DND-41 (cell line): ENCODE data around the gene POLDIP3.
"Not testable (repeated sequence)": the region's sequence is repeated elsewhere in the genome, so short reads cannot be mapped to it uniquely, and the experiment has no call there.

Source experiments
- EZH2 ChIP-seq: IDR thresholded peaks from 3 replicates; pipeline ENCODE4 v1.6.1; 2012; ENCODE audit warnings: borderline replicate concordance, low read depth, mild to moderate bottlenecking, moderate library complexity, low read length, inconsistent platforms; ENCODE audit not compliant: severe bottlenecking
- TF ChIP-seq, protein P1 (sequence below): IDR thresholded peaks from 2 replicates; pipeline ENCODE4 v1.5.1; 2012; ENCODE audit warnings: borderline replicate concordance, low read length, moderate library complexity, mild to moderate bottlenecking; ENCODE audit not compliant: poor library complexity, severe bottlenecking; ENCODE audit errors: extremely low read depth

DNA sequence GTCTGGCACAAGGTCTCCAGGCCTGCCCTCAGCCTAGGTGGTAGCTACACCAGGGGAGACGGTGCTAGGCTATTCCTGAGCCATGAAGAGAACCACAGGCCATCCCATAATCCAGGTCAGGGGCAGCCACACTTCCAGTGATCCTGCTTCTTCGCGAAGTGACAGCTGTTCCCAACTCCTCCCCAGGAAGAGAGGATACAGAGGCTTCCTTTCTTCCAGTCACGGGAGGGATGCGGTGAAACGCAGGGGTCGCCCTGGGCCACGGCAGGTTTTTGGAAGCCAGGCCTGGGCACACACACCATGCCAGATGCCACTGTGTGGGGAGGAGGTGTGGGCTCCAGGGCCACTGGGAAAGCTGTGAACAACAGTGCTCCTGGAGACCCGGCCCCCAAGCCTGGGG is 37.5 kb downstream of the POLDIP3 start:
- TF ChIP-seq, protein P1, sequence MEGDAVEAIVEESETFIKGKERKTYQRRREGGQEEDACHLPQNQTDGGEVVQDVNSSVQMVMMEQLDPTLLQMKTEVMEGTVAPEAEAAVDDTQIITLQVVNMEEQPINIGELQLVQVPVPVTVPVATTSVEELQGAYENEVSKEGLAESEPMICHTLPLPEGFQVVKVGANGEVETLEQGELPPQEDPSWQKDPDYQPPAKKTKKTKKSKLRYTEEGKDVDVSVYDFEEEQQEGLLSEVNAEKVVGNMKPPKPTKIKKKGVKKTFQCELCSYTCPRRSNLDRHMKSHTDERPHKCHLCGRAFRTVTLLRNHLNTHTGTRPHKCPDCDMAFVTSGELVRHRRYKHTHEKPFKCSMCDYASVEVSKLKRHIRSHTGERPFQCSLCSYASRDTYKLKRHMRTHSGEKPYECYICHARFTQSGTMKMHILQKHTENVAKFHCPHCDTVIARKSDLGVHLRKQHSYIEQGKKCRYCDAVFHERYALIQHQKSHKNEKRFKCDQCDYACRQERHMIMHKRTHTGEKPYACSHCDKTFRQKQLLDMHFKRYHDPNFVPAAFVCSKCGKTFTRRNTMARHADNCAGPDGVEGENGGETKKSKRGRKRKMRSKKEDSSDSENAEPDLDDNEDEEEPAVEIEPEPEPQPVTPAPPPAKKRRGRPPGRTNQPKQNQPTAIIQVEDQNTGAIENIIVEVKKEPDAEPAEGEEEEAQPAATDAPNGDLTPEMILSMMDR = not testable (repeated sequence)
- TF ChIP-seq EZH2 = not testable (repeated sequence)
